ENCODE results near the gene LRRC8C.

LRRC8C gene

DNA sequence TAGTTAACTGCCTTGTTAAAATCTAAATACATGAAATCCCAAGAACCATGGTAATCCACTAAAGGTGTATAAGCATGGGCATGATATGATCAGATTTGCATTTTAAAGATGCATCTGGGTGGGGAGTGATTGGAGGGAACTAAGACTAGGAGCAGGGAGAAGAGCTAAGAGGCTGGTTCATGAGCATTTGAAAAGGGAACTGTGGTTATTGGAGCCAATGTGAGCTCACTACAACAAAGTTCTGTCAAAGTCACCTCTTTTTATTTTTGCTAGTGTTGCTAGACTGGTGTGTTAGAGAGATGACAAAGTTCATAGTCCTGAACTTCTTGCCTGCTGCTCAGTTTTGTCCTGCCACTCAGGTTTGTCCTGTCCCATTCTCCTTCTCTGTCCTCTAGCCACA lies 120.8 kb downstream of the LRRC8C start:
- Mint-ChIP-seq H3K4me1 (ENCODE audit: low read depth) (peaks cover 57% of the 10 kb centered on the region), H3K4me3 (no peak overlapping the region), H3K27ac (peak overlapping the region; percentile 48), H3K9me3 (no peaks in the 10 kb centered on the region), H3K36me3 (ENCODE audit: low read depth) (peaks cover 5% of the 10 kb centered on the region), H3K27me3 (no peaks in the 10 kb centered on the region)
- DNase-seq, result no peak

DNA sequence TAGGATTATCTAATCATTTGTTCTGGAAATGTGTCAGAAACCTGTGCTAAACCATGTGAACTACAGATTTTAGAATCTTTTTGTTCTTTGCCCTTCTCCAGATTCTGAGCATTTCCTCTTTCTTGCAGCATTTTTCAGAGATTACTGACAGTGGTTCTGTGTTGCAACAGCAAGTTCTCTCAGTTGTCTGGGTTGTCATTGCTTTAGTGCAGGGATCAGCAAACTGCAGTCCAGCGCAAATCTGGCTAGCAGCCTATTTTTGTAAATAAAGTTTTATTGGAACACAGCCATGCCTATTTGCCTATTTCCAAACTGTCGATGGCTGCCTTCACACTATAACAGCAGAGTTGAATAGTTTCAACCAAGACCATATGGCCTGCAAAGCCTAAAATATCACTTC lies 121.6 kb downstream of the LRRC8C start:
- H3K27ac Mint-ChIP-seq, result no peak overlapping the region
- H3K4me1 Mint-ChIP-seq (ENCODE audit: low read depth), result peaks cover 64% of the 10 kb centered on the region
- no peaks in the 10 kb centered on the region for H3K27me3 Mint-ChIP-seq
- peaks cover 5% of the 10 kb centered on the region for H3K36me3 Mint-ChIP-seq (ENCODE audit: low read depth)
- no peak overlapping the region for H3K4me3 Mint-ChIP-seq
- H3K9me3 Mint-ChIP-seq, result no peaks in the 10 kb centered on the region
- DNase-seq, result no peak

DNA sequence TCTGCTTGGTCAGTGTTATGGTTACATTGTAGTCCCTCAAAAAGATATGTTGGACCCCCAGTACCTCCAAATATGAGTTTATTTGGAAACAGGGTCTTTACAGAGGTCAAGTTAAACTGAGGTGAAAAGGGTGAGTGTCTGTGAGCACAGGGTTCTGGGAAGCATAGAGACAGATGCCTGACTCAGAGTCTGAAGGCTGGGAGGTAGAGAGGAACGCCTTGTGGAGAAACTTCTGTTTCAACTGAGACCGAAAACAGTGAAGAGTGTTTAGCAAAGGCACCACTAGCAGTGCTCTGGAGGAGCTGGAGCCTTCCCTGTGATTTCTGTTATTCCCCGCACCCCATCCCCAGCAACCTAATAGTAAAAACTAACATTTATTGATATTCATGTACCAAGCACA lies 122.7 kb downstream of the LRRC8C start:
- Mint-ChIP-seq H3K27me3 (no peaks in the 10 kb centered on the region), H3K36me3 (ENCODE audit: low read depth) (peaks cover 8% of the 10 kb centered on the region), H3K4me3 (no peak overlapping the region), H3K27ac (peak overlapping the region; percentile 87), H3K9me3 (no peaks in the 10 kb centered on the region), H3K4me1 (ENCODE audit: low read depth) (peaks cover 73% of the 10 kb centered on the region)
- DNase-seq, result no peak

DNA sequence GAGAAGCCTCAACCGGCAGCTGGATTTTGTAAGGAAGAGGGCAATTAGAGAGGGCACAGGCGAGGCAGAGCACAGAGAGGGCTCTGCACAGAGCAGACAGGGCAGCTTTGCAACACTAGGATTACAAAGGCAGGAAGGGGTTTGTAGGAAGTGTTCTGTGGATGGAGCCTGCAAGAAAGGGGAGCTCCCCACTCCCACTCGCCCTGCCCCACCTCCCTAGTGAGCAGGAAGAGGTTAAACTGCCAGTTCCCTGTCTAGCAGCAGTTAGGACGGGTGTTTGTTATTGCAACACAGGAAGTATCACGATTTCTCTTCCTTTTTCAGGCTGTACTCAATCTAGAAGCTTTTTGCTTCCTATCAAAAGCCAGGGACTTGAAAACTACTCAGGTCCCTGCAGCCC lies 124.6 kb downstream of the LRRC8C start:
- DNase-seq, result peak; percentile 65
- Mint-ChIP-seq H3K4me3 (peak overlapping the region; percentile 72), H3K4me1 (ENCODE audit: low read depth) (peaks cover 89% of the 10 kb centered on the region), H3K27ac (peak overlapping the region; percentile 87), H3K36me3 (ENCODE audit: low read depth) (peaks cover 11% of the 10 kb centered on the region), H3K27me3 (no peaks in the 10 kb centered on the region), H3K9me3 (no peaks in the 10 kb centered on the region)

DNA sequence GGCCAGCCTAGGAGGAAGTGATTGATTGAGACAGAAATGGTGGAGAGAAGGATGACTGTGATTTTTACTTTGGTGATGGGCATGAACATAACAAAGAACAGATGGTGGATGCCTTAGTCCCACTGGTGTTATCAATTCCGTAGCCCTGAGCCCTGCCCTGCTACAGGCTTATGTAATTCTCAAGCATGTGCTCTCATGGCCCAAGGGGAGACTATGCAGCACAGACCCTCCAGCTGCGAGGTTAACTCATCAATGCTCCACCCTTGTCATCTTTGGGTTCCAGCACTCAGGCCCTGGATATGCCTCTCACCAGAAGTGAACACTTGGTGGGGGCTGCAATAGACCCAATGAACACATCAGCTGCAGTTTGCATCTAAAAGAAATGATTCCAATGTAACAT lies 125.2 kb downstream of the LRRC8C start:
- Mint-ChIP-seq H3K36me3 (ENCODE audit: low read depth) (peaks cover 8% of the 10 kb centered on the region), H3K9me3 (no peaks in the 10 kb centered on the region), H3K27me3 (no peaks in the 10 kb centered on the region), H3K4me1 (ENCODE audit: low read depth) (peaks cover 90% of the 10 kb centered on the region), H3K4me3 (peak overlapping the region; percentile 72), H3K27ac (peak overlapping the region; percentile 87)
- DNase-seq, result no peak

DNA sequence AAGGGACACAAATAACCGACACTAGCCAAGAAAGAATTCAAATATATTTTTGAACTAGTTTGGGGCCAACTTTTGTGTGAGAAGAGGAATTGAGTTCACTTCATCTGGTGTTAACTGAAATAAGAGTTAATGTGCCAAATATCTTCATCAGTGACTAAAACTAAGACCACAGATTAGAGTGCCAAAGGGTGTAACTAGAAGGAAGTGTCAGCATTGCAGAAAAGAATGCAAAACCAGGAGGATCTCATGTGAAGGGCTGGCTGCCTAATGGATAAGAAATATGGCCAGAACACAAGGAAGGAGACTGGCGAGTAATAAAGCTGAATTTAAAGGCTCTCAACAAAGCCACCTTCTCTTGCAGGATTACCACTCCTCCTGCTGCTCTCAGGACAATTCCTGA lies 126.1 kb downstream of the LRRC8C start:
- no peak for DNase-seq
- H3K36me3 Mint-ChIP-seq (ENCODE audit: low read depth), result peaks cover 5% of the 10 kb centered on the region
- no peaks in the 10 kb centered on the region for H3K27me3 Mint-ChIP-seq
- peak overlapping the region; percentile 34 for H3K27ac Mint-ChIP-seq
- peaks cover 94% of the 10 kb centered on the region for H3K4me1 Mint-ChIP-seq (ENCODE audit: low read depth)
- no peaks in the 10 kb centered on the region for H3K9me3 Mint-ChIP-seq
- no peak overlapping the region for H3K4me3 Mint-ChIP-seq

DNA sequence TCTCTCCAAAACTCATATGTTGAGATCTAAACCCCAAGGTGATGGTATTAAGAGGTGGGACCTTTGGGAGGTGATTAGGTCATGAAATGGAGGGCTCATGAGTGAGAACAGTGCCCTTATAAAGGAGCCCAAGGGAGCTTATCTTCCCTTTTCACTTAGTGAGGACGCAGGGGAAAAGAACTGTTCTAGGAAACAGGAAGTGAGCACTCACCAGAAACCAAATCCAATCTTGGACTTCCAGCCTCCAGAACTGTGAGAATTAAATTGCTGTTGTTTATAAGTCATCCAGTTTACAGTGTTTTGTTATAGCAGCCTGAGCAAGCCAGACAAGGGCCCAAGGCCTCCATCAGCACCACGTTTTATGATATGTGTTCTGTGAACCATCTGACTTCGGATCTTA lies 127.6 kb downstream of the LRRC8C start:
- Mint-ChIP-seq H3K36me3 (ENCODE audit: low read depth) (peaks cover 5% of the 10 kb centered on the region), H3K4me1 (ENCODE audit: low read depth) (peaks cover 82% of the 10 kb centered on the region), H3K27me3 (no peaks in the 10 kb centered on the region), H3K9me3 (no peaks in the 10 kb centered on the region), H3K4me3 (no peak overlapping the region), H3K27ac (peak overlapping the region; percentile 26)
- DNase-seq, result no peak

DNA sequence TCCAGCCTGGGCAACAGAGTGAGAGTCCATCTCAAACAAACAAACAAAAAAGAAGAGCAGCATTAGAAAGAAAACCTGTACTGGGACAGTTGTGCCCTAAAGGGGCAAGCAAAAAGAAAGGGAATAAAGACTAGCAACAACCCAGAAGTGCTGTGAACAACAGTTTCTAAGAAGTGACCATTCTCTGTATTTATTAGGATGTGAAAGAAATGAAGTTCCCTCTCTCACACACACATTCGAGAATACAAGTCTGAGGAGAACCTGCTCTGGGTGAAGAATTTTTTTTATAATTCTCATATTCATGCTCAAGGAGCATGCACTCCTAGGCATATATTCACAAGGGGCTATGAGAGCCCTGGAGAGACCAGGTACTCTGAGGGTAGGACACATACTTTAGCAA lies 128.4 kb downstream of the LRRC8C start:
- peaks cover 73% of the 10 kb centered on the region for H3K4me1 Mint-ChIP-seq (ENCODE audit: low read depth)
- H3K36me3 Mint-ChIP-seq (ENCODE audit: low read depth), result peaks cover 5% of the 10 kb centered on the region
- peak overlapping the region; percentile 28 for H3K27ac Mint-ChIP-seq
- H3K4me3 Mint-ChIP-seq, result no peak overlapping the region
- DNase-seq, result no peak
- H3K27me3 Mint-ChIP-seq, result no peaks in the 10 kb centered on the region
- no peaks in the 10 kb centered on the region for H3K9me3 Mint-ChIP-seq

DNA sequence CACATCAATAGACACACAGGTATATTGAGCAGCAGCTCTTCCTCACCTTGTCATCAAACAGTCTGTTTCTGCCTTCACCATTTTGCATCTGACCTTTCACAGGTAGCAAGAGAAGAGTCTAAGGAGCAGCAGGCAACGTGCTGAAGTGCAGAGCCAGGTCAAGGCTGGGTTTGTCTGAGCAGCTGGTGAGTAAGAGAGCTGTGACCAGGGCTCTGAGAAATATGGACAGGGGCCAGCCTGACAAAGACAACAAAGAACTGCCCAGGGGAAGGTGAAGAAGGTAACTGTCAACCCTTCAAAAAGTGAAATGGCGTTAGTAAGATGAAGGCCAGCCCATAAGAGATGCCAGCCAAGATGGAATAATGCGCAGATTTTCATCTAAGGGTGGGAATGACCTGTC lies 129.0 kb downstream of the LRRC8C start:
- Mint-ChIP-seq H3K9me3 (no peaks in the 10 kb centered on the region), H3K36me3 (ENCODE audit: low read depth) (peaks cover 5% of the 10 kb centered on the region), H3K27ac (peak overlapping the region; percentile 90), H3K27me3 (no peaks in the 10 kb centered on the region), H3K4me3 (peak overlapping the region; percentile 21), H3K4me1 (ENCODE audit: low read depth) (peaks cover 68% of the 10 kb centered on the region)
- DNase-seq, result no peak

DNA sequence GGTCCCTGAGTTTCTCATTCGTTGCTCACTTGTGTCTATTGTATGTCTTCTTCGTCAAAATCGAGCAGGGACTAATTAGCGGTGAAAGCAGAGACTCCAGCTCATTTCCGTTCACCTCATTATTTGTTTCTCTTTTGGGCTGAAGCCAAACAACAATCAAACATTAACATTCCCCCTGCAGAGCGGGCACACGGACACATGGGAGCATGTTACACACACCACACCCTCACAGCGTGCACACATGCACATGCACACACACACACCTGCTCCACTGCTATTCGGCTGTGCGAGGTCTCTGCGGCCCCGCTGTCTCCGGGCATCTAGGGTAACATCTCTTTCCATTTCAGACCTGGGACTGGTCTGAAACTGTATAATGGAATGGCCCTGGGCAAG lies 129.5 kb downstream of the LRRC8C start:
- DNase-seq, result no peak
- peak overlapping the region; percentile 90 for H3K27ac Mint-ChIP-seq
- H3K27me3 Mint-ChIP-seq, result no peaks in the 10 kb centered on the region
- peak overlapping the region; percentile 79 for H3K4me3 Mint-ChIP-seq
- no peaks in the 10 kb centered on the region for H3K9me3 Mint-ChIP-seq
- peaks cover 63% of the 10 kb centered on the region for H3K4me1 Mint-ChIP-seq (ENCODE audit: low read depth)
- H3K36me3 Mint-ChIP-seq (ENCODE audit: low read depth), result peaks cover 5% of the 10 kb centered on the region

DNA sequence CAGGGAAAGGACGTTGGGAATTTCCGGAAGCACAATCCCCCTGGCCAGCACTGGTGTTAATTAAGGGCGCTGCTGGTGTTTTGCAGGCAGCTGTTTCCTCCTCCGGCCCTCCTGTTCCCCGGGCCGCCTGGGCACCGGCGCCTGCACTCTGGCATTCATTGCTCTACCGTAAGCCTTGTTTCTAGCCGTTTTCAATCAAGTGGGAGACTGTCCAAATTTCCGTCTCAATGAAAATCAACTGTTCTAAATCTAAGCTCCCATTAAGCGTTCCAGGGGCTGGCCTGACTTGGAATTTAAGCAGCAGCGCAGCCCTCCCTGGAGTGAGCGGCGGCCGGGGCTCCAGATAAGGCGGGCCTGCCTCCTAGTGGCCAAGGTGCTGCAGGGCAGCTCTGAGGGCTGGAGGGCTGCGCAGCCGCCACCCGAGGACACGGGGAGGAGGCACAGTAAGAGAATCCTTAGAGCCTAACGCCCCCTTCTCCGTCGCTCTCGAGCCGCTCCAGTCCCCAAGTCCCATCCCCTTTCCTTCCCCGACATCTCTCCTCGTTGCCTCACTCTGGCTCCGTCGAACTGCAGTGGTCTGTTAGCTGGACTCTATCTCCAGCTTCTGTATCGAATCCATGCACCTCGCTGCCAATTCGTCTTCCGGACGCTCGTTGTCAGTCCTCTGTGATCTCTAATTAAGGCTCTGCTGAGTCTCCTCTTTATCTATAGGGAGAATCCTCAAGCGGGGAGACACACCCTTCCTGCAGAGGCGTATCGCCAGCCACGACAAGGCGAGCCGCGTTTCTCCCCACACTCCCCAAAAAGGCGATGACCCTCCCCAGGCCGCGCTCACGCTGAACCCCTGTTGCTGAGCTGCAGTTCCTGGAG lies 130.1 kb downstream of the LRRC8C start:
- peak overlapping the region; percentile 79 for H3K4me3 Mint-ChIP-seq
- peaks cover 5% of the 10 kb centered on the region for H3K36me3 Mint-ChIP-seq (ENCODE audit: low read depth)
- peak; percentile 93 for DNase-seq
- peaks cover 57% of the 10 kb centered on the region for H3K4me1 Mint-ChIP-seq (ENCODE audit: low read depth)
- no peaks in the 10 kb centered on the region for H3K27me3 Mint-ChIP-seq
- H3K9me3 Mint-ChIP-seq, result no peaks in the 10 kb centered on the region
- peak overlapping the region; percentile 90 for H3K27ac Mint-ChIP-seq

DNA sequence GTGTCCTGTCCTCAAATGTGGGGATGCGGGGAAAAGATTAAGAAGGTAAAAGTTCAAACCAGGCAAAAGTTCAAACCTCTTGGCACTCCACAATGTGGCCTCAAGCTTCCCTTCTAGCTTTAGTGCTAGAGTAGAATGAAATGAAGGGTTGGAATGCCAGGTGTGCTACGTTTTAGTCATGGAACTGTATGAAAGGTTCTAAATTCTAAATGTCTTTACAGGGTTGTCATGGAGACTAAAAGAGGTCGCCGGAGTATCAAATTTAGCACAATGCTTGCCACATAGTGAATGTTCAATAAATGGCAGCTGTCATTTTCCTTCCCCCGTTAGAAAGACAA lies 130.7 kb downstream of the LRRC8C start:
- H3K4me1 Mint-ChIP-seq (ENCODE audit: low read depth), result peaks cover 51% of the 10 kb centered on the region
- H3K27me3 Mint-ChIP-seq, result no peaks in the 10 kb centered on the region
- no peaks in the 10 kb centered on the region for H3K9me3 Mint-ChIP-seq
- peak overlapping the region; percentile 90 for H3K27ac Mint-ChIP-seq
- DNase-seq, result no peak
- peaks cover 5% of the 10 kb centered on the region for H3K36me3 Mint-ChIP-seq (ENCODE audit: low read depth)
- H3K4me3 Mint-ChIP-seq, result peak overlapping the region; percentile 79

DNA sequence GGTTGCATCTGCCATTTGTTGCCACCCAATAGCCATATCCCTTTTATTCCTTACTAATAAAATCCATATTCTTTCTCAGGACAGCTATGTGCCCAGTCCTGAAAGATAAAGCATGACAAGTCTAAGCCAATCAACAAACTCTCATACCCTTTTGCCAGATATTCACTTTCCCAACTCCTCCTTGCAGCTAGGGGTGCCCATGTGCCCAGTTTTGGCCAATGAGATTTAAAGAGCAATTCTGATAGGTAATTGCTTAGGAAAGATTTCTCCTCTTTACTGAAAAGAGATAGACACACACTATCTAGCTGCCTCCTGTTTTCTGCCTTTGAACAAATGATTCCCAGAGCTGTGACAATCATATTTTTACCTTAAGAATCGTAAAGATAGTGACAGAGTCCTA lies 132.9 kb downstream of the LRRC8C start:
- peaks cover 31% of the 10 kb centered on the region for H3K4me1 Mint-ChIP-seq (ENCODE audit: low read depth)
- H3K4me3 Mint-ChIP-seq, result no peak overlapping the region
- peaks cover 3% of the 10 kb centered on the region for H3K36me3 Mint-ChIP-seq (ENCODE audit: low read depth)
- H3K27me3 Mint-ChIP-seq, result no peaks in the 10 kb centered on the region
- H3K27ac Mint-ChIP-seq, result no peak overlapping the region
- no peaks in the 10 kb centered on the region for H3K9me3 Mint-ChIP-seq
- DNase-seq, result no peak

DNA sequence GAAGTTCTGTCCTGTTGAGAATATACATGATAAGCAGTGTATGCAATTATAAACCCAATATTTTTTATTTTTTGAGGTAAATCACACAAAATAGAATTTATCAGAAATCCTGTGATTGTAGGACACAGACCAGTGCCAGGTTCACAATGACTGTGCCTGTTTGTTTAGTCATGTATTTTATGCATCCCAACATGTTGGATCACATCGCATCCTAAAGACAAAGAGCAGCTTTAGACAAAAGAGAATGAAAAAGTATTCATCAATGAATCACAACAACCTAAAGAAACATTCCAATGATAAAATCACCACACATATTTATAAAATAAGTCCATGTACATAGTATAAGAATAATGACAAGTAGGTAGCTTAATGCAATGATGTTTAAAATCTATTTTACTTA lies 134.7 kb downstream of the LRRC8C start:
- no peak overlapping the region for H3K27ac Mint-ChIP-seq

More for the DNA sequence above, 134.7 kb downstream of the LRRC8C start:
- H3K9me3 Mint-ChIP-seq, result no peaks in the 10 kb centered on the region
- H3K27me3 Mint-ChIP-seq, result no peaks in the 10 kb centered on the region
- no peaks in the 10 kb centered on the region for H3K36me3 Mint-ChIP-seq (ENCODE audit: low read depth)
- DNase-seq, result no peak
- H3K4me3 Mint-ChIP-seq, result no peak overlapping the region
- H3K4me1 Mint-ChIP-seq (ENCODE audit: low read depth), result peaks cover 16% of the 10 kb centered on the region
